Stomach smooth muscle (tissue), 2 donors: ENCODE results near the gene ALG9.
"Not testable (repeated sequence)": the region's sequence is repeated elsewhere in the genome, so short reads cannot be mapped to it uniquely, and the experiment has no call there.

ENCODE experiments used
- H3K27ac ChIP-seq: one replicate; pipeline ENCODE4 v1.7.0; 2013; ENCODE audit warnings: mild to moderate bottlenecking, low read length, inconsistent platforms
- H3K27me3 ChIP-seq, 2 donors: one replicate each; pipeline ENCODE4 v1.7.0; 2013; ENCODE audit warnings: low read length in 2 of 2; ENCODE audit not compliant: insufficient read depth in 2 of 2, control insufficient read depth in 1 of 2
- H3K36me3 ChIP-seq, 2 donors: one replicate each; pipeline ENCODE4 v1.7.0; 2013; ENCODE audit warnings: low read length in 2 of 2; ENCODE audit not compliant: control insufficient read depth in 2 of 2, insufficient read depth in 2 of 2
- H3K4me1 ChIP-seq: one replicate; pipeline ENCODE4 v1.7.0; 2013; ENCODE audit warnings: low read length; ENCODE audit not compliant: control insufficient read depth, insufficient read depth
- H3K4me3 ChIP-seq, 2 donors: one replicate each; pipeline ENCODE4 v1.7.0; 2013; ENCODE audit warnings: low read length in 2 of 2
- H3K9ac ChIP-seq, 2 donors: one replicate each; pipeline ENCODE4 v1.7.0; 2013; ENCODE audit warnings: low read length in 2 of 2, mild to moderate bottlenecking in 1 of 2
- H3K9me3 ChIP-seq, 2 donors: one replicate each; pipeline ENCODE4 v1.7.0; 2013; ENCODE audit warnings: low read length in 2 of 2; ENCODE audit not compliant: control insufficient read depth in 2 of 2
- donor health status: healthy.
- donor health status: Pancreatic carcinoma.

ALG9 gene

DNA sequence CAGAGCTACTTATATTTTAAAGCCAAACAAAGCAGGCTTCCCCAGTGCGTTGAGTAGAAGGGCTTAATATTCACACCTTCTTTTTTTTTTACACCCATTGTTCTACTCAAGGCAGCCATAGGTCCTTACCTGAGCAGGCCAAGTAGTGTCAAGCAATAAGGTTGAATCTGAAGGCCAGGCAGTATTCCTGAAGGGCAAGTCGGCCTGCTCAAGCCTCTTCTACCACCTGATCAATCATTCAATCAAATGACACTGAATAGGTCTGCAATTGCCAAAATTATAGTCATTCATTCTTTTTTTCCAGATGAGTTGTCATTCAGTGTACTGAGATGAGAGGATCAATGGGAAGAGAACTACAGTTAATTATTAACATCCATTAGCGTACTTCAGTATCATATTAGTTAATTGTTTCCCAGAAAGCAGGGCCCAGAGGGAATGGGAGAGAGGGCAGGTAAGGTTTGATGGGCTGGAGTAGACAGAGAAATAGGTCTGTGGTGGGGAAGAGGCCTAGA, 93.3 kb downstream of the ALG9 start:
- H3K9ac ChIP-seq = no peak overlapping the region
- no peak overlapping the region for H3K27ac ChIP-seq
- no peaks in the 10 kb centered on the region for H3K27me3 ChIP-seq
- no peaks in the 10 kb centered on the region for H3K36me3 ChIP-seq
- no peak overlapping the region for H3K4me3 ChIP-seq
- H3K4me1 ChIP-seq = no peaks in the 10 kb centered on the region
- H3K9me3 ChIP-seq = no peaks in the 10 kb centered on the region

DNA sequence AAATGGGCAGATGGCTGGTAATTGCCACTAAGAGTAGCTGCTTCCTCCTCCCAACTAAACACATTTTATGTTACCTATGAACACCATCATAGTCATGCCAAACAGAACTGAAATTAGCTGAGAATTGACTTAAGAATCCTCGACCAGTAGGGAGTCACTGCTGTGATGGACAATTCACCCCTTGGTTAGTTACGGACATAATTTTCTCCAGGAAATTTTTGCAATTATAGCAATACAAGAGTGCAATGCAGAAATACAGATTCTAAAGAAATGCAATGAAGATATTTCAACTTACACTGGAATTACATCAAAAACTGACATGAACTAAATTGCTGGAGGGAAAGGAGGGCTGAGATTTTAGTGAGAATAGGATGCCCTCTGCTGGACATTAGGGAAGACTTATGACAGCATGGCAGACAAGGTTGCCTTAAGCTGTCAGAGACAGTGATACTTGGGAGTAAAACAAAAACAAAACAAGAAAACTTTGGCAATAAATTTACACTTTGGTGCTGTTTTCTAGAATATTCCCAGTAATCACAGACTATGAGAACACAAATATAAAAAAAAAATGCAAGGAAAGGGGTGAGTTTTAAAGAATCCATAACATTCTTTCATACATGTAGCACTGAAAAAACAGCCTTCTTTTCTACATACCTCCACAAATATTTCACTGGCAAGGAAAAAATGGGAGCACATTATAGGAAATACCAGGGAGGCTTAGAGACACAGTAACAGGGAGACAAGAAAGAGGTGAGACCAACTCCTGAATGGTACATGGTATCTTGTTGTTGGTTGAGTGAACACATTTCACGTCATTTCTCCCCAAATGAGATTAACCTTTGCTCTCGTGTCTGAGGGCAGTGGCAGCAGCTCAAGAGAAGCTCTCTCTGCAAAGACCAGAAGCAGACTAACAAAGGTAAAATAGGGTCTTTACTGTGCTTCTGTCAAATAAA, 94.0 kb downstream of the ALG9 start:
- Histone ChIP-seq H3K9ac (no peak overlapping the region), H3K4me3 (no peak overlapping the region)

DNA sequence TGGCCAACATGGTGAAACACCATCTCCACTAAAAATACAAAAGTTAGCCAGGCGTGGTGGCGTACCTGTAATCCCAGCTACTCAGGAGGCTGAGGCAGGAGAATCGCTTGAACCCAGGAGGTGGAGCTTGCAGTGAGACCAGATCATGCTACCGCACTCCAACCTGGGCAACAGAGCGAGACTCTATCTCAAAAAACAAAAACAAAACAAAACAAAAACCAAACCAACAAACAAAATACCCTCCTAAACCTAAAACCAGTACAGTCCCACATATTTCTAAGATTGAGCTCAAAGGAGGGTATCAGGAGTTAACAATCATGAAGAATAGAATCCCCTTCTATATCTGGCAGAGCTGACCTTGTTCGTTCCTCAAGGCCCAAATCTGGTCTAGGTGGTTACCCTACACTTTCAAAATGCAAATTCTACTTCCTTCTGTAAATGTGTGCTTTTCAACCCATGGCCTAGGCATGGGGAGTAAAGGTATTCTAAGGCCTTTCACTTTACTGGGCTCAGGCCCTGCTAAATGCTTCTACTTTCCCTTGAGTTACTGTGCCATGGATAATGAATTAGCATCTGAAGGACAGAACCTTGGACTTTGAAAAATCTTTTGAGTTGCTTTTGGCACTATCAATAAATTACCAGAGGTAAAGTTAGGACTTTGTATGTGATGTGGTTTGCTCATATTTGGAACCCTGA, 94.8 kb downstream of the ALG9 start:
- H3K27me3 ChIP-seq = no peaks in the 10 kb centered on the region
- H3K9ac ChIP-seq = no peak overlapping the region
- H3K27ac ChIP-seq = no peak overlapping the region

More for the DNA sequence above, 94.0 kb downstream of the ALG9 start:
- Histone ChIP-seq H3K36me3 (no peaks in the 10 kb centered on the region), H3K9me3 (no peaks in the 10 kb centered on the region), H3K4me1 (no peaks in the 10 kb centered on the region), H3K27me3 (no peaks in the 10 kb centered on the region), H3K27ac (no peak overlapping the region)

DNA sequence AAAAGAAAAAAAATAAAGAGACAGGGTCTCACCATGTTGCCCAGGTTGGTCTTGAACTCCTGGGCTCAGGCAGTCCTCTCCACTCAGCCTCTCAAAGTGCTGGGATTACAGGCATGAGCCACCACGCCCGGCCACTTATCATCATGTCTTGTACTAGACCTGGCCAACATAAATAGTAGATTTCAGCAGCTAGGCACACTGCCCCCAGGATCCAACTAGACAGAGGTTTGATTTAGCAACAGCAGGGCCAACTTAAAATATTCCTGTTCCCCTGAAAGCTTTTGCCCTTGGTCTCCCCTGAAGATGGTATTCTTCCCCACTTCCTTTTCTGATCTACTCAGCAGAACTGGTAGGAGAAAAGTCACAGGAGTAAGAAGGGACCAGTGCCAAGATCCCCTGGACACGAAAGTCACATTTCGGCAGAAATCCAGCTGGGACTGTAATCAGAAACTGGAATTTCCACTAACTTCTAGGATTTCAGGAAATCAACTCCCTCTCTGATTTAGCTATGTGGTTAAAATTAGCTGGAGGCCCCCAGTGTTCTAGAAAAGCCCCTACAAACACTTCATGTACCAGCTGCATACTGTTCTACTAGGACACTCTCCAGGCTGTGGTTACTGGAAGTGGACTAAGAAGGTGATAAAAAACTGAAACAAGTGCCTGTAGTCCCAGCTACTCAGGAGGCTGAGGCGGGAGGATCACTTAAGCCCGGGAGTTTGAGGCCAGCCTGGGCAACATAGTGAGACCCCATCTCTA, 96.2 kb downstream of the ALG9 start:
- H3K4me3 ChIP-seq = no peak overlapping the region
- no peaks in the 10 kb centered on the region for H3K36me3 ChIP-seq
- no peaks in the 10 kb centered on the region for H3K9me3 ChIP-seq
- H3K27me3 ChIP-seq = no peaks in the 10 kb centered on the region
- no peak overlapping the region for H3K27ac ChIP-seq
- H3K9ac ChIP-seq = no peak overlapping the region
- H3K4me1 ChIP-seq = no peaks in the 10 kb centered on the region

More for the DNA sequence above, 94.8 kb downstream of the ALG9 start:
- Histone ChIP-seq H3K36me3 (no peaks in the 10 kb centered on the region), H3K4me1 (no peaks in the 10 kb centered on the region), H3K4me3 (no peak overlapping the region), H3K9me3 (no peaks in the 10 kb centered on the region)

DNA sequence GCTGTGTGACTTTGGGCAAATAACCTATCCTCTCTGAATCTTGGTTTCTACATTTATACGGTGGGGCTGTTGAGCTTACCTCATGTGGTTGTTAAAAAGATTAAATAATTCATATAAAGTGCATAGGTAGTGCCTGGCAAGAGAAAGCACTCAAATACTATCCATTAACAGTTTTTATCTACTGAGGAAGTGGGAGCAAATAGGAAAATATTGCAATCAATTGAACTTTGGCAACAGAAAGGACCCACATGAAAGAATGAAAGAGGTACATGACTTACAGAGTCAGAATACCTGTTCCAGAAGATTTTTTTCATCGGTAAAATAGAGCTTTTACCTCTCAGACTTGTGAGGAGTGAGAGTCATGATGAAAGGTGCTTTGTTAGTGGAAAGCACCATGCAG, 98.8 kb downstream of the ALG9 start:
- Histone ChIP-seq H3K27ac (no peak overlapping the region), H3K9me3 (no peaks in the 10 kb centered on the region), H3K9ac (no peak overlapping the region), H3K4me1 (no peaks in the 10 kb centered on the region), H3K4me3 (no peak overlapping the region), H3K36me3 (no peaks in the 10 kb centered on the region), H3K27me3 (no peaks in the 10 kb centered on the region)

DNA sequence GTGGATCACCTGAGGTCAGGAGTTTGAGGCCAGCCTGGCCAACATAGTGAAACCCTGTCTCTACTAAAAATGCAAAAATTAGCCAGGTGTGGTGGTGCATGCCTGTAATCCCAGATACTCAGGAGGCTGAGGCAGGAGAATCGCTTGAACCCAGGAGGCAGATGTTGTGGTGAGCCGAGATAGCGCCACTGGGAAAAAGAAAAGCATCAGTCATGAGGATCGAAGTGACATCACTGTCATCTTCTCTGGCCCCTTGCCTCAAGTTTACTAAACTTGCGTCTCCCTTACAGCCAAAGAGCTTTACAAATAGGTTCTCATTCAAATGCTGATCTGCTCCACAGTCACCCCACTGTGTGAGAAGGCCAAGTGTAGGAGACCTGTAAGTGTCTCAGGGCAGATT, 100.2 kb downstream of the ALG9 start:
- H3K4me3 ChIP-seq, H3K9ac ChIP-seq, H3K27me3 ChIP-seq, H3K36me3 ChIP-seq, H3K9me3 ChIP-seq, H3K27ac ChIP-seq: not testable (repeated sequence)
- H3K4me1 ChIP-seq = peaks cover 12% of the 10 kb centered on the region

DNA sequence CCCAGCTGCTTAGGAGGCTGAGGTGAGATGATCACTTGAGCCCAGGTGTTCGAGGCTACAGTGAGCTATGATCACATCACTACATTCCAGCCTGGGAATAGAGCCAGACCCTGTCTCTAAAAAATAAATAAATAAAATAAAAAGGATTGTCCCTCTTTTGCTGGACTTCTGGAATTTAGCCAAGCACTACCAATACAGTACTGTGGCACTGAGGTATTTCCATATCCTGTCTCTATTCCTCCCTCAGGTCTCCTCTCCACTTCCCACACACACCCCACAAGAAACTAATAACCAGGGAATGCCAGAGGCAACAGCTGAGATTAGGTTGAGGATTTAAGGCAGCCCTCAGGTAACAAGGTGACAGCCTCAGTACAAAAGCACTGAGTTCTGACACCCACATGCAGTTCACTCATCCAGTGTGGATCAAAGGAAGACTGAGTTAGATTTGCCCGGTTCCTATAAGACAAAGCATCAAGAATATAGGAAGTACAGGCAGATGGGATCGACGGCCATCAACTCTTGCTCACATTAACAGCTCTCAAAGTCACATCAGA, 100.7 kb downstream of the ALG9 start:
- Histone ChIP-seq H3K27ac (no peak overlapping the region), H3K4me1 (peaks cover 12% of the 10 kb centered on the region), H3K9me3 (no peaks in the 10 kb centered on the region), H3K4me3 (no peak overlapping the region), H3K9ac (no peak overlapping the region), H3K36me3 (no peaks in the 10 kb centered on the region), H3K27me3 (no peaks in the 10 kb centered on the region)

DNA sequence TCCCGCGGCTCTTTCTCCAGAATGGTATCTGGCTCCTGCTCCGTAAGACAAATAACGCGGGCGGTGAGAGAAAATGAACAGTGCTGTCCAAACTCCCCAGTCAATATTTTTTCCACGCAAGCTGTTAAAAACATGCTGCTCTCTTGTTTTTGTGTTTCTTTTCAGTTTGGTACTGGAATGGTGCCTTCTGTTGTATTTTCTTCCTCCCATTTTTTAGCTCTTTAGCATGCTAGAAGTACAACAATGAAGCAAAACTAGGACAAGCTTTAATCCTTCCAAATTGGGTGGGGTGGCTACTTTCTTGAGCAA, 104.6 kb downstream of the ALG9 start:
- Histone ChIP-seq H3K9me3 (no peaks in the 10 kb centered on the region), H3K36me3 (peaks cover 2 to 16% of the 10 kb centered on the region in 2 donors), H3K4me3 (peak overlapping the region; percentile 88 to 95), H3K9ac (peak overlapping the region; percentile 84 to 90), H3K27me3 (no peaks in the 10 kb centered on the region), H3K4me1 (peaks cover 12% of the 10 kb centered on the region), H3K27ac (peak overlapping the region; percentile 92)

DNA sequence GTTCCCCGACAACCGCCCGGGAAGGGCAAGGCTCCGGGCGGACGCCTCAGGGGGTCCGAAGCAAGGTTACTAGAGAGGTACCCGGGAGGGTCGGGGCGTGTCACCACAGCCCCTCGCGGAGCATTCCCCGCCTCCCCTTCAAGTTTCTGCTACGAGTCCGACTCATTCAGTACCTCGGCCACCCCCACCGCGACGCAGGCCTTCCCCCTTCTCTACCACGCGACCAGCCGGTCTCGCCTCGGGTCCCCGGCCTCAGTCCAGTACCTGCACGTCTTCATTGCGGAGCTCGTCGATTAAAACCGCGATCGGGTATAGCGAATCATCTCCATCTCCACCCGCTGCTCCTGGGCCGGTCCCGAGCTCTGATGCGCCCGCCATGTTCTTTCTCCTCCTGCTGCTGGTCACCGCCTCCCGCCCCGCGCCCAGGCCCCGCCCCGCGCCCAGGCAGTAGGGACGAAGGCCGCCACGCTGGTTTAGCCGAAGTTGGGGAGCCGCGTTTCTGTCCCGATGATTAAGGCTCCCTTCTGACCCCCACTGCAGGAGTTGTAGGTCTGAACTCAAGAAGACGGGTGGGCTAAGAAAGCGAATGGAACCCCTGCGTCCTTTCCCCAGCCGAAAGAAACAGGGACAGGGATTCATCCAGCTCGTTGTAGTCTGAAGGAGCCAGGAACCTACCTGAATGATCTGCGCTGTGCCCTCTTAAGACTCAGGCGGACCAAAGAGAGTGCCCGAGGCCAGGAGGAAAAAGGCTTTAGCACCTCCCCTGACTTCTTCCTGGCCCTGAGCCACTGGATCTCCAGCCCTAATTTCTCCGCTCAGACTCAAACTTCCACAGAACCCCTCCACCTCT, 105.2 kb downstream of the ALG9 start, which contains the start of gene PPP2R1B:
PPP2R1B (minus strand) TSS at position 406 of the 850 bp plus-strand sequence; CDS start at position 378, 28 bp downstream.
- Histone ChIP-seq H3K27me3 (no peaks in the 10 kb centered on the region), H3K27ac (peak within 1 kb of the TSS; percentile 92), H3K4me3 (peak within 1 kb of the TSS; percentile 90 to 95), H3K9me3 (no peaks in the 10 kb centered on the region), H3K9ac (peak within 1 kb of the TSS; percentile 84 to 90), H3K4me1 (peaks cover 12% of the 10 kb centered on the region), H3K36me3 (peaks cover 3 to 22% of the 10 kb centered on the region in 2 donors)
